ENCODE data around the gene TTC9B. TPM values are rescaled to one million over a fixed set of nuclear protein-coding genes. Genes with fewer than 3 reads are reported as not detected.

Gene TTC9B
- total and polyA plus RNA-seq, 2 experiments from 2014 or later = 0.63 to 1.0 TPM

GRCh38 chr19:40216013-40216776 lies 2.0 kb downstream of the TTC9B start:
- H3K9me3 Mint-ChIP-seq = no peaks in the 10 kb centered on the region
- H3K36me3 ChIP-seq (ENCODE audit: insufficient read depth) = no peaks in the 10 kb centered on the region
- no peak overlapping the region for H2AFZ ChIP-seq
- H3K4me2 ChIP-seq = peak overlapping the region; percentile 84
- 0 out of 3 replicates have a peak, but pooled peaks cover under 1% of the 10 kb centered on the region for H3K36me3 Mint-ChIP-seq (ENCODE audit: low read depth)
- no peaks in the 10 kb centered on the region for H3K9me2 ChIP-seq (ENCODE audit: insufficient read depth)
- ATAC-seq (0 out of 3 replicates have a peak, but pooled peaks have one; percentile 2), DNase-seq (ENCODE audit: low spot score) (peak; percentile 32)
- no peak overlapping the region for H3K27ac Mint-ChIP-seq
- peak overlapping the region; percentile 58 for H3K4me3 Mint-ChIP-seq
- H3K27ac ChIP-seq (ENCODE audit: low read depth) = no peak overlapping the region
- H3F3A ChIP-seq (replicated peaks; ENCODE audit: low read depth) = 0 out of 2 replicates have a peak, but pooled peaks cover 9% of the 10 kb centered on the region
- peaks cover 9% of the 10 kb centered on the region for H3K4me1 Mint-ChIP-seq
- 0 out of 2 replicates have a peak, but pooled peaks cover 3% of the 10 kb centered on the region for H4K20me1 ChIP-seq (replicated peaks; ENCODE audit: insufficient read depth)
- H3K27me3 Mint-ChIP-seq (ENCODE audit: insufficient read depth, low read depth, poor library complexity) = peaks cover 29% of the 10 kb centered on the region
- no peaks in the 10 kb centered on the region for H3K79me2 ChIP-seq (replicated peaks; ENCODE audit: insufficient read depth)
- peak overlapping the region; percentile 57 for H3K4me3 ChIP-seq
- peaks cover 11% of the 10 kb centered on the region; the same call in 1 of the 2 replicates for H3K27me3 ChIP-seq (ENCODE audit: insufficient read depth)
- TF ChIP-seq, protein P1, sequence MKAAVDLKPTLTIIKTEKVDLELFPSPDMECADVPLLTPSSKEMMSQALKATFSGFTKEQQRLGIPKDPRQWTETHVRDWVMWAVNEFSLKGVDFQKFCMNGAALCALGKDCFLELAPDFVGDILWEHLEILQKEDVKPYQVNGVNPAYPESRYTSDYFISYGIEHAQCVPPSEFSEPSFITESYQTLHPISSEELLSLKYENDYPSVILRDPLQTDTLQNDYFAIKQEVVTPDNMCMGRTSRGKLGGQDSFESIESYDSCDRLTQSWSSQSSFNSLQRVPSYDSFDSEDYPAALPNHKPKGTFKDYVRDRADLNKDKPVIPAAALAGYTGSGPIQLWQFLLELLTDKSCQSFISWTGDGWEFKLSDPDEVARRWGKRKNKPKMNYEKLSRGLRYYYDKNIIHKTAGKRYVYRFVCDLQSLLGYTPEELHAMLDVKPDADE (IDR thresholded peaks at IDR 0.05) = no peak
- TF ChIP-seq CREB1 (CRISPR knock-in tag; IDR thresholded peaks at IDR 0.05; ENCODE audit: low read depth) = no peak
- no peak for TF ChIP-seq NANOG (IDR thresholded peaks at IDR 0.05; ENCODE audit: borderline replicate concordance)
- TF ChIP-seq, protein P2, sequence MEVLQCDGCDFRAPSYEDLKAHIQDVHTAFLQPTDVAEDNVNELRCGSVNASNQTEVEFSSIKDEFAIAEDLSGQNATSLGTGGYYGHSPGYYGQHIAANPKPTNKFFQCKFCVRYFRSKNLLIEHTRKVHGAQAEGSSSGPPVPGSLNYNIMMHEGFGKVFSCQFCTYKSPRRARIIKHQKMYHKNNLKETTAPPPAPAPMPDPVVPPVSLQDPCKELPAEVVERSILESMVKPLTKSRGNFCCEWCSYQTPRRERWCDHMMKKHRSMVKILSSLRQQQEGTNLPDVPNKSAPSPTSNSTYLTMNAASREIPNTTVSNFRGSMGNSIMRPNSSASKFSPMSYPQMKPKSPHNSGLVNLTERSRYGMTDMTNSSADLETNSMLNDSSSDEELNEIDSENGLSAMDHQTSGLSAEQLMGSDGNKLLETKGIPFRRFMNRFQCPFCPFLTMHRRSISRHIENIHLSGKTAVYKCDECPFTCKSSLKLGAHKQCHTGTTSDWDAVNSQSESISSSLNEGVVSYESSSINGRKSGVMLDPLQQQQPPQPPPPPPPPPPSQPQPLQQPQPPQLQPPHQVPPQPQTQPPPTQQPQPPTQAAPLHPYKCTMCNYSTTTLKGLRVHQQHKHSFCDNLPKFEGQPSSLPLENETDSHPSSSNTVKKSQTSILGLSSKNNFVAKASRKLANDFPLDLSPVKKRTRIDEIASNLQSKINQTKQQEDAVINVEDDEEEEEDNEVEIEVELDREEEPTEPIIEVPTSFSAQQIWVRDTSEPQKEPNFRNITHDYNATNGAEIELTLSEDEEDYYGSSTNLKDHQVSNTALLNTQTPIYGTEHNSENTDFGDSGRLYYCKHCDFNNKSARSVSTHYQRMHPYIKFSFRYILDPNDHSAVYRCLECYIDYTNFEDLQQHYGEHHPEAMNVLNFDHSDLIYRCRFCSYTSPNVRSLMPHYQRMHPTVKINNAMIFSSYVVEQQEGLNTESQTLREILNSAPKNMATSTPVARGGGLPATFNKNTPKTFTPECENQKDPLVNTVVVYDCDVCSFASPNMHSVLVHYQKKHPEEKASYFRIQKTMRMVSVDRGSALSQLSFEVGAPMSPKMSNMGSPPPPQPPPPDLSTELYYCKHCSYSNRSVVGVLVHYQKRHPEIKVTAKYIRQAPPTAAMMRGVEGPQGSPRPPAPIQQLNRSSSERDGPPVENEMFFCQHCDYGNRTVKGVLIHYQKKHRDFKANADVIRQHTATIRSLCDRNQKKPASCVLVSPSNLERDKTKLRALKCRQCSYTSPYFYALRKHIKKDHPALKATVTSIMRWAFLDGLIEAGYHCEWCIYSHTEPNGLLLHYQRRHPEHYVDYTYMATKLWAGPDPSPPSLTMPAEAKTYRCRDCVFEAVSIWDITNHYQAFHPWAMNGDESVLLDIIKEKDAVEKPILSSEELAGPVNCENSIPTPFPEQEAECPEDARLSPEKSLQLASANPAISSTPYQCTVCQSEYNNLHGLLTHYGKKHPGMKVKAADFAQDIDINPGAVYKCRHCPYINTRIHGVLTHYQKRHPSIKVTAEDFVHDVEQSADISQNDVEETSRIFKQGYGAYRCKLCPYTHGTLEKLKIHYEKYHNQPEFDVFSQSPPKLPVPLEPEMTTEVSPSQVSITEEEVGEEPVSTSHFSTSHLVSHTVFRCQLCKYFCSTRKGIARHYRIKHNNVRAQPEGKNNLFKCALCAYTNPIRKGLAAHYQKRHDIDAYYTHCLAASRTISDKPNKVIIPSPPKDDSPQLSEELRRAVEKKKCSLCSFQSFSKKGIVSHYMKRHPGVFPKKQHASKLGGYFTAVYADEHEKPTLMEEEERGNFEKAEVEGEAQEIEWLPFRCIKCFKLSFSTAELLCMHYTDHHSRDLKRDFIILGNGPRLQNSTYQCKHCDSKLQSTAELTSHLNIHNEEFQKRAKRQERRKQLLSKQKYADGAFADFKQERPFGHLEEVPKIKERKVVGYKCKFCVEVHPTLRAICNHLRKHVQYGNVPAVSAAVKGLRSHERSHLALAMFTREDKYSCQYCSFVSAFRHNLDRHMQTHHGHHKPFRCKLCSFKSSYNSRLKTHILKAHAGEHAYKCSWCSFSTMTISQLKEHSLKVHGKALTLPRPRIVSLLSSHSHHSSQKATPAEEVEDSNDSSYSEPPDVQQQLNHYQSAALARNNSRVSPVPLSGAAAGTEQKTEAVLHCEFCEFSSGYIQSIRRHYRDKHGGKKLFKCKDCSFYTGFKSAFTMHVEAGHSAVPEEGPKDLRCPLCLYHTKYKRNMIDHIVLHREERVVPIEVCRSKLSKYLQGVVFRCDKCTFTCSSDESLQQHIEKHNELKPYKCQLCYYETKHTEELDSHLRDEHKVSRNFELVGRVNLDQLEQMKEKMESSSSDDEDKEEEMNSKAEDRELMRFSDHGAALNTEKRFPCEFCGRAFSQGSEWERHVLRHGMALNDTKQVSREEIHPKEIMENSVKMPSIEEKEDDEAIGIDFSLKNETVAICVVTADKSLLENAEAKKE (CRISPR knock-in tag; IDR thresholded peaks at IDR 0.05) = no peak
- no peak for TF ChIP-seq ZNF114 (CRISPR knock-in tag; IDR thresholded peaks at IDR 0.05)
- no peak for TF ChIP-seq EZH2 (IDR thresholded peaks at IDR 0.05; ENCODE audit: low read depth, unreplicated experiment)
- TF ChIP-seq REST (IDR thresholded peaks at IDR 0.05; ENCODE audit: unreplicated experiment) = no peak
- no peak for TF ChIP-seq EZH2phosphoT487 (IDR thresholded peaks at IDR 0.05; ENCODE audit: unreplicated experiment)
- no peak for TF ChIP-seq CTCF (conservative IDR thresholded peaks at IDR 0.05; ENCODE audit: low read depth in 2 of 2)
- no peak for TF ChIP-seq JUNB (IDR thresholded peaks at IDR 0.05; ENCODE audit: unreplicated experiment)
- TF ChIP-seq ZNF331 (CRISPR knock-in tag; IDR thresholded peaks at IDR 0.05; ENCODE audit: low read depth) = no peak
- TF ChIP-seq STAT1 (IDR thresholded peaks at IDR 0.05; ENCODE audit: unreplicated experiment) = no peak
- no peak for TF ChIP-seq POLR2AphosphoS5 (IDR thresholded peaks at IDR 0.05; ENCODE audit: low read depth)
- no peaks in the 10 kb centered on the region; the same call in 1 of the 2 replicates for H3K4me1 ChIP-seq (ENCODE audit: insufficient read depth)
